GM12878 (cell line): ENCODE data around the gene CAPN3. TPM values are rescaled to one million over a fixed set of nuclear protein-coding genes. Genes with fewer than 3 reads are reported as not detected.

Experiments
- ATAC-seq: fragments of 200-7000 bp; cut with Tn5 transposase; 3 replicates; pipeline ENCODE4 v1.9.1; 2020; ENCODE audit warnings: mild to moderate bottlenecking, moderate library complexity
- BruUV-seq: library from RNA; stranded (reverse); fragments of 400-500 nt; replicated peaks from 2 replicates; lab custom pipeline; 2021; lab: Mats Ljungman, UMichigan
- CTCF ChIA-PET: fragments of 300-600 bp; sonication (Branson Sonifier 250); formaldehyde crosslinking; extraction: SDS; loops from one replicate; lab custom pipeline; 2021; ENCODE audit warnings: inconsistent platforms; lab: Yijun Ruan, JAX
- POLR2A ChIA-PET: fragments of 350-600 bp; formaldehyde crosslinking; extraction: SDS; loops from one replicate; lab custom pipeline; 2021; ENCODE audit warnings: inconsistent platforms; lab: Charles Lee
- RAD21 ChIA-PET: fragments of 300-600 bp; sonication (Branson Sonifier 250); formaldehyde crosslinking; loops from one replicate; lab custom pipeline; 2023; ENCODE audit warnings: antibody characterized with exemption; ENCODE audit not compliant: unreplicated experiment; lab: Charles Lee
- SMC1A ChIA-PET: fragments of 300-600 bp; sonication (Branson Sonifier 250); formaldehyde crosslinking; loops from one replicate; lab custom pipeline; 2023; ENCODE audit not compliant: unreplicated experiment, uncharacterized antibody; lab: Charles Lee
- DNase-seq: peaks from one replicate; pipeline ENCODE4 v3.0.0-alpha.2; 2011; ENCODE audit warnings: low read depth, low spot score
- FAIRE-seq: peaks from 3 replicates; lab custom pipeline; 2011; peaks lifted over from hg19 to GRCh38; lab: Jason Lieb, UNC
- H2AFZ ChIP-seq: 2 replicates; pipeline ENCODE4 v1.6.0; 2011; ENCODE audit warnings: low read depth, low read length, control low read depth; ENCODE audit not compliant: control insufficient read depth
- H3K27ac ChIP-seq: 2 replicates; pipeline ENCODE4 v1.5.1; 2011; ENCODE audit warnings: control low read depth; ENCODE audit not compliant: control insufficient read depth, insufficient read depth
- H3K27me3 ChIP-seq, 2 experiments: replicated peaks in 1 of 2; 2 replicates each; pipeline versions ENCODE4 v1.6.0 to v1.6.1; 2011; ENCODE audit warnings: low read length in 1 of 2; ENCODE audit not compliant: control insufficient read depth in 2 of 2, insufficient read depth in 2 of 2
- H3K36me3 ChIP-seq, 2 experiments: 2 replicates each; pipeline ENCODE4 v1.5.1; 2011; ENCODE audit warnings: low read length in 1 of 2; ENCODE audit not compliant: control insufficient read depth in 2 of 2, insufficient read depth in 2 of 2
- H3K4me1 ChIP-seq: 2 replicates; pipeline ENCODE4 v1.6.1; 2011; ENCODE audit warnings: mild to moderate bottlenecking, low read length, moderate library complexity, mixed read lengths; ENCODE audit not compliant: control insufficient read depth, insufficient read depth
- H3K4me2 ChIP-seq: 2 replicates; pipeline ENCODE4 v1.6.0; 2011; ENCODE audit warnings: control low read depth; ENCODE audit not compliant: control insufficient read depth, insufficient read depth
- H3K4me3 ChIP-seq: fragments of 200-600 bp; sonication (generic); 2 replicates; pipeline ENCODE4 v1.5.1; 2016
- H3K79me2 ChIP-seq: 2 replicates; pipeline ENCODE4 v1.6.0; 2011; ENCODE audit warnings: low read length; ENCODE audit not compliant: control insufficient read depth, insufficient read depth
- H3K9ac ChIP-seq: 2 replicates; pipeline ENCODE4 v1.8.0; 2011; ENCODE audit warnings: low read length, control low read depth, mixed read lengths; ENCODE audit not compliant: control insufficient read depth, insufficient read depth
- H3K9me3 ChIP-seq: replicated peaks from 3 replicates; pipeline ENCODE4 v1.5.1; 2011; ENCODE audit warnings: mild to moderate bottlenecking, low read length; ENCODE audit not compliant: control insufficient read depth, insufficient read depth
- H4K20me1 ChIP-seq: 2 replicates; pipeline ENCODE4 v1.6.0; 2011; ENCODE audit not compliant: control insufficient read depth, insufficient read depth
- ASH2L ChIP-seq: fragments of 300-600, 200-600 bp; sonication (generic); IDR thresholded peaks from 2 replicates; pipeline ENCODE4 v1.6.1; 2017; ENCODE audit warnings: low read depth, mild to moderate bottlenecking, borderline replicate concordance
- CREB1 ChIP-seq: IDR thresholded peaks from 2 replicates; pipeline ENCODE4 v1.6.1; 2012; ENCODE audit warnings: low read depth, mild to moderate bottlenecking, inconsistent platforms
- EED ChIP-seq: sonication (generic); IDR thresholded peaks from 2 replicates; pipeline ENCODE4 v1.6.1; 2016; ENCODE audit warnings: antibody characterized with exemption, low read depth
- FOXM1 ChIP-seq: IDR thresholded peaks from 2 replicates; pipeline ENCODE4 v1.6.1; 2012; ENCODE audit warnings: low read depth, mild to moderate bottlenecking, inconsistent platforms, low read length, moderate library complexity
- IRF4 ChIP-seq: IDR thresholded peaks from 2 replicates; pipeline ENCODE4 v1.6.1; 2011; ENCODE audit warnings: low read depth, low read length
- IRF5 ChIP-seq: fragments of 450-650 bp; IDR thresholded peaks from 2 replicates; pipeline ENCODE4 v1.6.1; 2017; ENCODE audit warnings: borderline replicate concordance
- MYC ChIP-seq: IDR thresholded peaks from 2 replicates; pipeline ENCODE4 v1.6.1; 2011; ENCODE audit warnings: mild to moderate bottlenecking, low read length, moderate library complexity, inconsistent platforms; ENCODE audit not compliant: insufficient read depth, insufficient replicate concordance, insufficient read length, severe bottlenecking
- NFXL1 ChIP-seq: fragments of 450-650 bp; IDR thresholded peaks from 2 replicates; pipeline ENCODE4 v1.6.1; 2017; ENCODE audit warnings: antibody characterized with exemption, mild to moderate bottlenecking, borderline replicate concordance
- PBX3 ChIP-seq: IDR thresholded peaks from 2 replicates; pipeline ENCODE4 v1.6.1; 2011; ENCODE audit warnings: mild to moderate bottlenecking, low read depth, low read length, moderate library complexity; ENCODE audit not compliant: insufficient replicate concordance
- POLR2AphosphoS5 ChIP-seq: IDR thresholded peaks from 2 replicates; pipeline ENCODE4 v1.6.1; 2011; ENCODE audit warnings: mild to moderate bottlenecking, low read length, inconsistent platforms
- RB1 ChIP-seq: fragments of 450-650 bp; formaldehyde crosslinking; IDR thresholded peaks from 2 replicates; pipeline ENCODE4 v1.6.1; 2017; ENCODE audit warnings: mild to moderate bottlenecking, borderline replicate concordance
- SMAD1 ChIP-seq: fragments of 450-650 bp; IDR thresholded peaks from 2 replicates; pipeline ENCODE4 v1.6.1; 2018; ENCODE audit warnings: mild to moderate bottlenecking, low read depth; ENCODE audit not compliant: partially characterized antibody
- SPI1 ChIP-seq: IDR thresholded peaks from 2 replicates; pipeline ENCODE4 v1.6.1; 2011; ENCODE audit warnings: low read depth, mild to moderate bottlenecking, low read length, moderate library complexity, borderline replicate concordance; ENCODE audit not compliant: insufficient read depth
- TCF3 ChIP-seq: IDR thresholded peaks from 2 replicates; pipeline ENCODE4 v1.6.1; 2012; ENCODE audit warnings: low read depth, mild to moderate bottlenecking, low read length, borderline replicate concordance; ENCODE audit not compliant: insufficient read depth
- WRNIP1 ChIP-seq: IDR thresholded peaks from 2 replicates; pipeline ENCODE4 v1.6.1; 2011; ENCODE audit warnings: low read depth, low read length, improper control_type of control experiment, borderline replicate concordance
- ZBTB11 ChIP-seq: fragments of 450-650 bp; formaldehyde crosslinking; IDR thresholded peaks from 2 replicates; pipeline ENCODE4 v1.5.0; 2022; ENCODE audit warnings: mild to moderate bottlenecking, missing genetic modification characterization
- ZNF24 ChIP-seq: fragments of 450-650 bp; IDR thresholded peaks from 2 replicates; pipeline ENCODE4 v1.6.1; 2017; ENCODE audit warnings: antibody characterized with exemption, mild to moderate bottlenecking
- WGBS: methylation state at CpG from one replicate; pipeline ENCODE4 v1.1.6; 2016; ENCODE audit warnings: low lambda C conversion rate; ENCODE audit not compliant: insufficient replicate concordance, insufficient coverage; ENCODE audit errors: missing lambda C conversion rate; 5-methylcytosine and 5-hydroxymethylcytosine counted together
- in situ Hi-C: fragments of 300-500 bp; cut with MboI; formaldehyde crosslinking; loops from 9 replicates; pipeline ENCODE4 v1.14.3; 2018; ENCODE audit warnings: mixed read lengths
- intact Hi-C: fragments of 100-400 bp; cut with micrococcal nuclease; formaldehyde crosslinking; loops from one replicate; pipeline ENCODE4 v1.14.2; 2022; ENCODE audit not compliant: unreplicated experiment
- polyA plus RNA-seq, 11 experiments: library from polyadenylated mRNA; depleted of rRNA in 4 of 11; unstranded in 6 of 11; stranded (reverse) in 5 of 11; fragments of >200 nt; fragmentation: Nextera tagmentation in 4 of 11; fragmentation: Illumina TruSeq in 1 of 11; extraction: Ambion mirVana in 4 of 11; extraction: Trizol in 1 of 11; gene quantifications; 1 replicate in 1 of 11; 2 replicates in 10 of 11; pipeline versions ENCODE4 v1.2.1 to v1.2.3, GENCODE V29; 2011 to 2016; ENCODE audit warnings: inconsistent platforms in 2 of 11, missing spikeins in 2 of 11, low read depth in 1 of 11
- total RNA-seq, 4 experiments: library from RNA; depleted of rRNA in 3 of 4; stranded (reverse); fragments of >200 nt in 3 of 4; fragmentation: Illumina TruSeq in 1 of 4; extraction: Trizol in 1 of 4; gene quantifications; 2 replicates each; pipeline versions ENCODE4 v1.2.1 to v1.2.3, GENCODE V29; 2013 to 2021

Gene CAPN3
- total and polyA plus RNA-seq, 10 of the 15 experiments (the other 5 are each of a cell fraction or from before 2014, with no cell fraction given): 1.1 to 3.8 (median 2.4) TPM

- ChIA-PET SMC1A (interaction anchor here (0.9 kb wide), 1 partner anchor 14 kb away, joined by 3 read pairs; no protein-coding TSS in a partner anchor), RAD21 (no interaction called here), CTCF (no interaction called here), POLR2A (no interaction called here)
- ATAC-seq: no peak
- whole genome bisulfite sequencing: 71% methylated on average over 5 of the region's 9 CpGs
- no TSS peak for BruUV-seq
- Histone ChIP-seq H3K9ac (no peak overlapping the region), H3K4me2 (no peak overlapping the region), H3K36me3 (no peaks in the 10 kb centered on the region; a peak in 2 of 4 replicates), H3K9me3 (no peaks in the 10 kb centered on the region), H4K20me1 (no peaks in the 10 kb centered on the region), H3K4me3 (no peak overlapping the region), H3K27ac (no peak overlapping the region), H2AFZ (no peak overlapping the region), H3K79me2 (no peaks in the 10 kb centered on the region), H3K27me3 (no peaks in the 10 kb centered on the region), H3K4me1 (no peaks in the 10 kb centered on the region)
- no peak for DNase-seq
- intact Hi-C loops: no loop called here
- no peak for FAIRE-seq
- in situ Hi-C loops: no loop called here
- TF ChIP-seq RB1 (no peak), IRF4 (no peak), EED (no peak), PBX3 (no peak), TCF3 (no peak), SMAD1 (no peak), FOXM1 (no peak), SPI1 (no peak), ASH2L (no peak), WRNIP1 (no peak), MYC (no peak), CREB1 (no peak), POLR2AphosphoS5 (no peak), ZBTB11 (CRISPR knock-in tag) (no peak), NFXL1 (no peak), IRF5 (no peak), ZNF24 (no peak)
These were observed 49.7 kb downstream of the CAPN3 start for GRCh38 chr15:42409011-42409410.
